GM18870 (cell line): Measurements from ENCODE around the gene NDUFS3.

Experiments
- ATAC-seq: cut with Tn5 transposase; IDR thresholded peaks from one replicate; pipeline ENCODE4 v1.9.1; 2021; ENCODE audit warnings: moderate library complexity; ENCODE audit not compliant: unreplicated experiment

NDUFS3 gene

GRCh38 chr11:47631473-47631872 lies 52.6 kb downstream of the NDUFS3 start:
- no peak for ATAC-seq
